Pancreas (tissue), 10 donors: ENCODE data around the gene ACTN2. TPM values are rescaled to one million over a fixed set of nuclear protein-coding genes. Genes with fewer than 3 reads are reported as not detected.

ENCODE experiments used
- ATAC-seq, 4 donors: fragments of 200-7000 bp; cut with Tn5 transposase; one replicate each; pipeline versions ENCODE4 v1.8.0 to v1.9.1; 2020; ENCODE audit warnings: mild to moderate bottlenecking in 4 of 4, moderate library complexity in 4 of 4
- DNase-seq, 6 donors: peaks; one replicate each; pipeline ENCODE4 v3.0.0-alpha.2; 2020
- FAIRE-seq: peaks from 2 replicates; lab custom pipeline; 2012; peaks lifted over from hg19 to GRCh38; lab: Jason Lieb, UNC
- H3K27ac ChIP-seq, 4 donors: fragments of 200-600 bp; sonication (generic); 1 replicate in 3 of 4; 2 replicates in 1 of 4; pipeline versions ENCODE4 v1.5.0 to v1.8.0; 2020
- H3K27me3 ChIP-seq, 4 donors: fragments of 200-600 bp; one replicate each; pipeline ENCODE4 v1.8.0; 2021
- H3K36me3 ChIP-seq, 3 donors: fragments of 200-600 bp; sonication (generic) in 1 of 3; one replicate each; pipeline versions ENCODE4 v1.5.0 to v1.8.0; 2020 to 2021
- H3K4me1 ChIP-seq, 3 donors: fragments of 200-600 bp; one replicate each; pipeline ENCODE4 v1.8.0; 2021
- H3K4me3 ChIP-seq, 4 donors: fragments of 200-600 bp; sonication (generic) in 2 of 4; one replicate each; pipeline versions ENCODE4 v1.5.0 to v1.8.0; 2020 to 2021
- H3K9me3 ChIP-seq, 4 donors: fragments of 200-600 bp; one replicate each; pipeline ENCODE4 v1.8.0; 2021
- WGBS, 2 donors: extraction: QIAGEN DNeasy Blood & Tissue Kit; methylation state at CpG; one replicate each; pipeline ENCODE4 v1.1.7; 2013; 5-methylcytosine and 5-hydroxymethylcytosine counted together
- intact Hi-C, 3 donors: fragments of 100-400 bp; cut with DNase I; formaldehyde crosslinking; loops; one replicate each; pipeline versions ENCODE4 v1.11.1 to v1.14.2; 2022
- polyA plus RNA-seq, 2 donors: library from polyadenylated mRNA; stranded (reverse); fragments of 200-250 nt; gene quantifications; one replicate each; pipeline ENCODE4 v1.2.3, GENCODE V29; 2013
- total RNA-seq, 6 donors: library from RNA; stranded (reverse); fragmentation: NEBNext Ultra II Directional in 4 of 6; extraction: Animal tissue kit (Norgen Biotek cat#: 25700) in 4 of 6; gene quantifications; one replicate each; pipeline versions ENCODE4 v1.2.1 to v1.2.4, GENCODE V29; 2021 to 2023
- TF ChIP-seq, protein P1 (sequence below), 4 donors: fragments of 200-600 bp; sonication (generic) in 3 of 4; IDR thresholded peaks; one replicate each; pipeline versions ENCODE4 v1.5.0 to v1.8.0; 2021; ENCODE audit warnings: antibody characterized with exemption in 4 of 4
- donor health status: healthy with polysubstance abuse.
- donor health status: DM: no; HTN: no; CAD: no; lungs with moderate emphysema.
- donor health status: DM: no; HTN: no; CAD: no.
- donor health status: control.
- donor health status: control.
- donor health status: Bipolar disorder and iron deficiency.
- donor health status: DM: yes; HTN: yes; CAD: no.
- donor health status: DM: no; HTN: no; CAD: no.
- donor health status: DM: no; HTN: no; CAD: no.
- donor health status: DM: yes; HTN: yes; CAD: no.

Gene ACTN2
- 1 to 10 TPM in 4 of 6 donors, under 1 TPM in 2; 0.95 to 2.1 (median 1.4) TPM for total RNA-seq
- polyA plus RNA-seq, result 1 to 10 TPM; 2.7 to 4.6 TPM

DNA sequence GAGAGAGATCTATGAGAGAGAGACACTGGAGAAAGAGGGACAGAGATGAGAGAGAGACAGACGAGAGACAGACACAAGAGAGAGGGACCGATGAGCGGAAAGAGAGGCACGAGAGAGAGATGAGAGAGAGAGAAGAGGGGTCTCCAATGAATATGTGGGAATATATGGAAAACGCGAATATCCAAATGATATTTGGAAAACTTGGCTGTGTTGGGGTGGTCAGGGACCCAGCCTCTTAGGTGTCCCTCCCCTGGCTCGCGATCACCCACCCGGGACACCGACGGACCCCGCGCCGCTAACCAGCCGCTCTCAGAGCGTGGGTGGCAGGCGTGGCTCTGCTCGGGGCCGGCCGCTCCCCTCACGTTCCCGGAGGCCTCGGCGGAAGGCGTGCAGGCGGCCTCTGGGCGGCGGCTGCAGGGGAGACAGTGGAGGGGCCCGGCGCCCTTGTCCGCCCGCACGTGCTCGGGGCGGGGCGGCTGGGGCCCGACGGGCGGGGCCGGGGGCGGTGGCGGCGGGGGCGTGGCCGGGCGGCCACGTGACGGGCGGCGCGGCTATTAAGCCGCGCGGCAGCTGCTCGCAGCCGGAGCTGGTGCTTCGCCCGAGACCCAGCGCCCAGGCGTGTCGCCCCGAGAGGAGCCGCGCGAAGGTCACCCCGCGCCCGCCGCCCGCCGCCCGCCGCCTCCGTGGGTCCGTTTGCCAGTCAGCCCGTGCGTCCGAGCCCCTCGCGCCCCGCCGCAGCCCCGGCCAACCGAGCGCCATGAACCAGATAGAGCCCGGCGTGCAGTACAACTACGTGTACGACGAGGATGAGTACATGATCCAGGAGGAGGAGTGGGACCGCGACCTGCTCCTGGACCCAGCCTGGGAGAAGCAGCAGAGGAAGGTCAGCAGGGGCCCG, at the start of gene ACTN2:
TSS of gene ACTN2 (plus strand) at position 583 of the 898 bp plus-strand sequence. CDS start at position 758, 175 bp downstream.
- Histone ChIP-seq H3K36me3 (no peaks in the 10 kb centered on the region), H3K9me3 (no peaks in the 10 kb centered on the region), H3K4me3 (peak within 1 kb of the TSS; percentile 23 to 60 (median 47)), H3K27me3 (no peaks in the 10 kb centered on the region), H3K27ac (no peak within 1 kb of the TSS), H3K4me1 (peaks cover under 1 to 8% (median 5%) of the 10 kb centered on the region in 3 donors)
- TF ChIP-seq, protein P1, sequence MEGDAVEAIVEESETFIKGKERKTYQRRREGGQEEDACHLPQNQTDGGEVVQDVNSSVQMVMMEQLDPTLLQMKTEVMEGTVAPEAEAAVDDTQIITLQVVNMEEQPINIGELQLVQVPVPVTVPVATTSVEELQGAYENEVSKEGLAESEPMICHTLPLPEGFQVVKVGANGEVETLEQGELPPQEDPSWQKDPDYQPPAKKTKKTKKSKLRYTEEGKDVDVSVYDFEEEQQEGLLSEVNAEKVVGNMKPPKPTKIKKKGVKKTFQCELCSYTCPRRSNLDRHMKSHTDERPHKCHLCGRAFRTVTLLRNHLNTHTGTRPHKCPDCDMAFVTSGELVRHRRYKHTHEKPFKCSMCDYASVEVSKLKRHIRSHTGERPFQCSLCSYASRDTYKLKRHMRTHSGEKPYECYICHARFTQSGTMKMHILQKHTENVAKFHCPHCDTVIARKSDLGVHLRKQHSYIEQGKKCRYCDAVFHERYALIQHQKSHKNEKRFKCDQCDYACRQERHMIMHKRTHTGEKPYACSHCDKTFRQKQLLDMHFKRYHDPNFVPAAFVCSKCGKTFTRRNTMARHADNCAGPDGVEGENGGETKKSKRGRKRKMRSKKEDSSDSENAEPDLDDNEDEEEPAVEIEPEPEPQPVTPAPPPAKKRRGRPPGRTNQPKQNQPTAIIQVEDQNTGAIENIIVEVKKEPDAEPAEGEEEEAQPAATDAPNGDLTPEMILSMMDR (IDR thresholded peaks at IDR 0.05), result no peak
- peak; percentile 85 to 95 (median 88) for ATAC-seq
- FAIRE-seq, result no peak
- WGBS, 2 donors, result 6 to 9% methylated on average over 46 to 93 of the region's 93 CpGs
- intact Hi-C loops, result no loop called here
- DNase-seq, result peak; percentile 55 to 87 (median 74)

DNA sequence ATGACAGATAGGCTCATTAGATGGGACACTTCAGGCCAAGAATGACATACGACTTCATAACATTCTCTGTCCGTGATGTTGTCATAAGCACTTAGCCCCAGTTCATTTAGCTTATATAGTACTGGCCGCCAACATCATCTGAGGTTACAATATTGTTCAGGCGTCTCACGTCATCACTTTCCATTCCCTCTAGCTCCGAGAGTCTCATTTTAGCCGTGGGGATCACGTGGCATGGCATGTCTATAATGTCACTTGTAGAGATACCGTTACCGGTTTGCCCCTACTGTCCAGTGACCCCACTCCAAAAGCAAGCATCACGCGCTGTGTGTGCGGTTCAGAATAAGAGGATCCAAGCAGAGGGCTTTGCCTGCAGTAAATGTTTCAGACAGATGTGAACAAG, 47.4 kb upstream of the ACTN2 start:
- DNase-seq (no peak), ATAC-seq (no peak), FAIRE-seq (no peak)
- no peaks in the 10 kb centered on the region for H3K4me1 ChIP-seq
- H3K36me3 ChIP-seq, result no peaks in the 10 kb centered on the region
- H3K27me3 ChIP-seq, result no peaks in the 10 kb centered on the region
- WGBS, 2 donors, result 77 to 82% methylated on average over 13 of the region's 13 CpGs
- no peak overlapping the region for H3K27ac ChIP-seq
- H3K4me3 ChIP-seq, result no peak overlapping the region
- TF ChIP-seq, protein P1 (IDR thresholded peaks at IDR 0.05), result no peak
- H3K9me3 ChIP-seq, result no peaks in the 10 kb centered on the region
- intact Hi-C loops, result no loop called here

- ATAC-seq, result no peak
- intact Hi-C loops, result no loop called here
- Histone ChIP-seq H3K4me1 (no peaks in the 10 kb centered on the region), H3K4me3 (no peak overlapping the region), H3K27ac (no peak overlapping the region), H3K36me3 (no peaks in the 10 kb centered on the region), H3K9me3 (no peaks in the 10 kb centered on the region), H3K27me3 (no peaks in the 10 kb centered on the region)
- TF ChIP-seq, protein P1 (IDR thresholded peaks at IDR 0.05), result no peak
- WGBS, 2 donors, result 52 to 54% methylated on average over 4 of the region's 4 CpGs
- DNase-seq, result no peak
- FAIRE-seq, result no peak
These were observed 46.6 kb upstream of the ACTN2 start for GRCh38 chr1:236639686-236640085.

- Histone ChIP-seq H3K4me3 (no peak overlapping the region), H3K27me3 (no peaks in the 10 kb centered on the region), H3K4me1 (no peaks in the 10 kb centered on the region), H3K9me3 (no peaks in the 10 kb centered on the region), H3K27ac (no peak overlapping the region), H3K36me3 (no peaks in the 10 kb centered on the region)
- DNase-seq, result no peak
- intact Hi-C loops, result no loop called here
- no peak for ATAC-seq
- no peak for FAIRE-seq
- TF ChIP-seq, protein P1 (IDR thresholded peaks at IDR 0.05), result no peak
- WGBS, 2 donors, result 71 to 87% methylated on average over 4 of the region's 4 CpGs
These were observed 43.5 kb upstream of the ACTN2 start for GRCh38 chr1:236642763-236643162.
